ENCODE data around the gene KDM4B. TPM values are rescaled to one million over a fixed set of nuclear protein-coding genes. Genes with fewer than 3 reads are reported as not detected.

Gene KDM4B
- total RNA-seq, 1 experiment from 2014 or later = 35.9 TPM

DNA sequence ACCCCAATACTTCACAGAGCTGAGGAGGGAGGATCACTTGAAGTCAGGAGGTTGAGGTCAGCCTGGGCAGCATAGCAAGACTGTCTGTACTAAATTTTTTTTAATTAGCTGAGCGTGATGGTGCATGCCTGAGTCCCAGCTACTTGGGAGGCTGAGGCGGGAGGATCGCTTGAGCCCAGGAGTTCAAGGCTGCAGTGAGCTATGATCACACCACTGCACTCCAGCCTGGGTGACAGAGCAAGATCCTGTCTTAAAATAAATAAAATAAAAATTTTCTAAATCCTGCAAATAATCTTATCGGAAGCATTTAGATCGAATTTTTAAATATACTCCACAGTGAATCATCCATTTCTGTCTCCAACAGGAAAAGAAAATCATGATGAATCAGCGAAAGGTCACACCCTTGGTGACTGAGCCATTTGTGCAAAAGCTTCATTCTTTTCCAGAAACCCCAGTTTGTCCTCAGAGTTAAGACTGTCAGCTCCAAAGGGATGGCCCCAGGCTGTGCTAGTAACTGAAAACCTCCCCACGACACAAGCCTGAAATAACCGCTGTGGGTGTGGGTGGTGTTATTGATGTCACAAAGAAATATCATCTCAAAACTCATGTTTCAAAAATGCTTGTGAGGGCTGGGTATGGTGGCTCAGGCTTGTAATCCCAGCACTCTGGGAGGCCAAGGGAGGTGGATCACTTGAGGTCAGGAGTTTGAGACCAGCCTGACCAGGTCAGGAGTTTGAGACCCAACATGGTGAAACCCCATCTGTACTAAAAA is 204.1 kb downstream of the KDM4B start:
- H3K27me3 ChIP-seq (ENCODE audit: insufficient read depth, low read length) = no peaks in the 10 kb centered on the region
- H3K79me2 ChIP-seq (ENCODE audit: insufficient read depth, low read length) = no peaks in the 10 kb centered on the region
- H3K4me1 ChIP-seq (ENCODE audit: control insufficient read depth in 1 of 2, insufficient read depth in 2 of 2, low read length in 2 of 2) = peaks cover 49 to 94% of the 10 kb centered on the region in 2 experiments
- no peaks in the 10 kb centered on the region for H4K20me1 ChIP-seq (ENCODE audit: insufficient read depth)
- BruUV-seq (replicated peaks) = no TSS peak
- CTCF ChIA-PET = interaction anchor here (1.1 kb wide), 1 partner anchor 19 kb away, joined by 3 read pairs; no protein-coding TSS in a partner anchor
- no peaks in the 10 kb centered on the region for H3K9me2 ChIP-seq (ENCODE audit: insufficient read depth)
- peak overlapping the region; percentile 97 for H3K27ac ChIP-seq (ENCODE audit: low read depth, low read length)
- DNase-seq (ENCODE audit: low read depth, low spot score) (peak; percentile 94), ATAC-seq (peak; percentile 74)
- RAD21 ChIA-PET (ENCODE audit: low non-redundant PET in 1 of 2, low total read pairs in 2 of 2, uncharacterized antibody in 2 of 2, unreplicated experiment in 2 of 2) = interaction anchor here in 1 of 2 experiments (0.7 kb wide), 1 partner anchor 31 kb away, joined by 3 read pairs; no protein-coding TSS in a partner anchor
- H3K36me3 ChIP-seq (ENCODE audit: control insufficient read depth in 1 of 2, insufficient read depth in 2 of 2, low read length in 2 of 2) = no peaks in the 10 kb centered on the region
- H3K9ac ChIP-seq (ENCODE audit: low read length) = peak overlapping the region; percentile 54
- H3K9me3 ChIP-seq (ENCODE audit: control insufficient read depth in 1 of 2, insufficient read depth in 1 of 2, low read depth in 1 of 2, low read length in 2 of 2) = no peaks in the 10 kb centered on the region
- H3K4me3 ChIP-seq (replicated peaks in 1 of 2; ENCODE audit: low read depth in 1 of 2, low read length in 2 of 2) = peak overlapping the region in 1 of 2 experiments; percentile 24; a peak in 1 of 4 replicates
- intact Hi-C loops (cut with micrococcal nuclease) = no loop called here
- POLR2A ChIA-PET = interaction anchor here (1.0 kb wide), 1 partner anchor 26 kb away, joined by 3 read pairs; no protein-coding TSS in a partner anchor
- H3K4me2 ChIP-seq (ENCODE audit: low read length) = peak overlapping the region; percentile 67
- no peak overlapping the region for H2AFZ ChIP-seq (ENCODE audit: low read depth, low read length, poor library complexity, severe bottlenecking)
- peak; percentile 49; the same call in 1 of the 2 replicates for TF ChIP-seq POLR2AphosphoS5 (IDR thresholded peaks at IDR 0.05; ENCODE audit: low read depth, low read length)
- TF ChIP-seq YY1 (IDR thresholded peaks at IDR 0.05; ENCODE audit: extremely low read depth, insufficient replicate concordance, low read depth, low read length) = peak; percentile 17
- no peak for TF ChIP-seq ELF1 (IDR thresholded peaks at IDR 0.05; ENCODE audit: borderline replicate concordance, low read depth)
- no peak for TF ChIP-seq ZFX (IDR thresholded peaks at IDR 0.05)
- peak; percentile 94 for TF ChIP-seq FOSL1 (IDR thresholded peaks at IDR 0.05; ENCODE audit: low read depth)
- no peak for TF ChIP-seq EZH2 (IDR thresholded peaks at IDR 0.05)
- TF ChIP-seq, protein P1, sequence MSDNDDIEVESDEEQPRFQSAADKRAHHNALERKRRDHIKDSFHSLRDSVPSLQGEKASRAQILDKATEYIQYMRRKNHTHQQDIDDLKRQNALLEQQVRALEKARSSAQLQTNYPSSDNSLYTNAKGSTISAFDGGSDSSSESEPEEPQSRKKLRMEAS (IDR thresholded peaks at IDR 0.05) = no peak; the same call in 1 of the 2 replicates
- TF ChIP-seq, protein P2, sequence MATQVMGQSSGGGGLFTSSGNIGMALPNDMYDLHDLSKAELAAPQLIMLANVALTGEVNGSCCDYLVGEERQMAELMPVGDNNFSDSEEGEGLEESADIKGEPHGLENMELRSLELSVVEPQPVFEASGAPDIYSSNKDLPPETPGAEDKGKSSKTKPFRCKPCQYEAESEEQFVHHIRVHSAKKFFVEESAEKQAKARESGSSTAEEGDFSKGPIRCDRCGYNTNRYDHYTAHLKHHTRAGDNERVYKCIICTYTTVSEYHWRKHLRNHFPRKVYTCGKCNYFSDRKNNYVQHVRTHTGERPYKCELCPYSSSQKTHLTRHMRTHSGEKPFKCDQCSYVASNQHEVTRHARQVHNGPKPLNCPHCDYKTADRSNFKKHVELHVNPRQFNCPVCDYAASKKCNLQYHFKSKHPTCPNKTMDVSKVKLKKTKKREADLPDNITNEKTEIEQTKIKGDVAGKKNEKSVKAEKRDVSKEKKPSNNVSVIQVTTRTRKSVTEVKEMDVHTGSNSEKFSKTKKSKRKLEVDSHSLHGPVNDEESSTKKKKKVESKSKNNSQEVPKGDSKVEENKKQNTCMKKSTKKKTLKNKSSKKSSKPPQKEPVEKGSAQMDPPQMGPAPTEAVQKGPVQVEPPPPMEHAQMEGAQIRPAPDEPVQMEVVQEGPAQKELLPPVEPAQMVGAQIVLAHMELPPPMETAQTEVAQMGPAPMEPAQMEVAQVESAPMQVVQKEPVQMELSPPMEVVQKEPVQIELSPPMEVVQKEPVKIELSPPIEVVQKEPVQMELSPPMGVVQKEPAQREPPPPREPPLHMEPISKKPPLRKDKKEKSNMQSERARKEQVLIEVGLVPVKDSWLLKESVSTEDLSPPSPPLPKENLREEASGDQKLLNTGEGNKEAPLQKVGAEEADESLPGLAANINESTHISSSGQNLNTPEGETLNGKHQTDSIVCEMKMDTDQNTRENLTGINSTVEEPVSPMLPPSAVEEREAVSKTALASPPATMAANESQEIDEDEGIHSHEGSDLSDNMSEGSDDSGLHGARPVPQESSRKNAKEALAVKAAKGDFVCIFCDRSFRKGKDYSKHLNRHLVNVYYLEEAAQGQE (IDR thresholded peaks at IDR 0.05; ENCODE audit: low read depth) = no peak
- no peak for TF ChIP-seq SRF (IDR thresholded peaks at IDR 0.05; ENCODE audit: low read depth)
- TF ChIP-seq, protein P3, sequence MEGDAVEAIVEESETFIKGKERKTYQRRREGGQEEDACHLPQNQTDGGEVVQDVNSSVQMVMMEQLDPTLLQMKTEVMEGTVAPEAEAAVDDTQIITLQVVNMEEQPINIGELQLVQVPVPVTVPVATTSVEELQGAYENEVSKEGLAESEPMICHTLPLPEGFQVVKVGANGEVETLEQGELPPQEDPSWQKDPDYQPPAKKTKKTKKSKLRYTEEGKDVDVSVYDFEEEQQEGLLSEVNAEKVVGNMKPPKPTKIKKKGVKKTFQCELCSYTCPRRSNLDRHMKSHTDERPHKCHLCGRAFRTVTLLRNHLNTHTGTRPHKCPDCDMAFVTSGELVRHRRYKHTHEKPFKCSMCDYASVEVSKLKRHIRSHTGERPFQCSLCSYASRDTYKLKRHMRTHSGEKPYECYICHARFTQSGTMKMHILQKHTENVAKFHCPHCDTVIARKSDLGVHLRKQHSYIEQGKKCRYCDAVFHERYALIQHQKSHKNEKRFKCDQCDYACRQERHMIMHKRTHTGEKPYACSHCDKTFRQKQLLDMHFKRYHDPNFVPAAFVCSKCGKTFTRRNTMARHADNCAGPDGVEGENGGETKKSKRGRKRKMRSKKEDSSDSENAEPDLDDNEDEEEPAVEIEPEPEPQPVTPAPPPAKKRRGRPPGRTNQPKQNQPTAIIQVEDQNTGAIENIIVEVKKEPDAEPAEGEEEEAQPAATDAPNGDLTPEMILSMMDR (IDR thresholded peaks at IDR 0.05 in 2 of 3, conservative IDR thresholded peaks at IDR 0.05 in 1 of 3; ENCODE audit: borderline replicate concordance in 1 of 3, insufficient read depth in 1 of 3, low read depth in 2 of 3, low read length in 2 of 3) = no peak
- no peak for TF ChIP-seq SIN3A (IDR thresholded peaks at IDR 0.05; ENCODE audit: low read depth)
- TF ChIP-seq POLR2A (IDR thresholded peaks at IDR 0.05; ENCODE audit: borderline replicate concordance, extremely low read depth, insufficient read depth, insufficient read length) = no peak
- peak; percentile 80; the same call in 1 of the 2 replicates for TF ChIP-seq CEBPB (IDR thresholded peaks at IDR 0.05; ENCODE audit: low read depth)
- TF ChIP-seq TCF7L2 (IDR thresholded peaks at IDR 0.05; ENCODE audit: borderline replicate concordance, extremely low read depth, insufficient read depth, insufficient read length) = no peak
- TF ChIP-seq, protein P4, sequence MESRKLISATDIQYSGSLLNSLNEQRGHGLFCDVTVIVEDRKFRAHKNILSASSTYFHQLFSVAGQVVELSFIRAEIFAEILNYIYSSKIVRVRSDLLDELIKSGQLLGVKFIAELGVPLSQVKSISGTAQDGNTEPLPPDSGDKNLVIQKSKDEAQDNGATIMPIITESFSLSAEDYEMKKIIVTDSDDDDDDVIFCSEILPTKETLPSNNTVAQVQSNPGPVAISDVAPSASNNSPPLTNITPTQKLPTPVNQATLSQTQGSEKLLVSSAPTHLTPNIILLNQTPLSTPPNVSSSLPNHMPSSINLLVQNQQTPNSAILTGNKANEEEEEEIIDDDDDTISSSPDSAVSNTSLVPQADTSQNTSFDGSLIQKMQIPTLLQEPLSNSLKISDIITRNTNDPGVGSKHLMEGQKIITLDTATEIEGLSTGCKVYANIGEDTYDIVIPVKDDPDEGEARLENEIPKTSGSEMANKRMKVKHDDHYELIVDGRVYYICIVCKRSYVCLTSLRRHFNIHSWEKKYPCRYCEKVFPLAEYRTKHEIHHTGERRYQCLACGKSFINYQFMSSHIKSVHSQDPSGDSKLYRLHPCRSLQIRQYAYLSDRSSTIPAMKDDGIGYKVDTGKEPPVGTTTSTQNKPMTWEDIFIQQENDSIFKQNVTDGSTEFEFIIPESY (IDR thresholded peaks at IDR 0.05; ENCODE audit: extremely low read depth, insufficient replicate concordance, low read length) = no peak
- TF ChIP-seq ZNF274 (IDR thresholded peaks at IDR 0.05; ENCODE audit: low read depth, low read length) = no peak
- peak; percentile 85 for TF ChIP-seq EGR1 (IDR thresholded peaks at IDR 0.05; ENCODE audit: low read depth)
- TF ChIP-seq EZH2phosphoT487 (IDR thresholded peaks at IDR 0.05; ENCODE audit: borderline replicate concordance) = no peak
- TF ChIP-seq SP1 (IDR thresholded peaks at IDR 0.05; ENCODE audit: low read depth) = peak; percentile 93

Data from HCT116 (cell line).